ENCODE data around the gene WHRN. TPM values are rescaled to one million over a fixed set of nuclear protein-coding genes. Genes with fewer than 3 reads are reported as not detected.

Gene WHRN
- total and polyA plus RNA-seq, 9 of the 15 experiments (the other 6 are each of a cell fraction or from before 2014, with no cell fraction given) = 0.31 to 14.1 (median 3.0) TPM

DNA sequence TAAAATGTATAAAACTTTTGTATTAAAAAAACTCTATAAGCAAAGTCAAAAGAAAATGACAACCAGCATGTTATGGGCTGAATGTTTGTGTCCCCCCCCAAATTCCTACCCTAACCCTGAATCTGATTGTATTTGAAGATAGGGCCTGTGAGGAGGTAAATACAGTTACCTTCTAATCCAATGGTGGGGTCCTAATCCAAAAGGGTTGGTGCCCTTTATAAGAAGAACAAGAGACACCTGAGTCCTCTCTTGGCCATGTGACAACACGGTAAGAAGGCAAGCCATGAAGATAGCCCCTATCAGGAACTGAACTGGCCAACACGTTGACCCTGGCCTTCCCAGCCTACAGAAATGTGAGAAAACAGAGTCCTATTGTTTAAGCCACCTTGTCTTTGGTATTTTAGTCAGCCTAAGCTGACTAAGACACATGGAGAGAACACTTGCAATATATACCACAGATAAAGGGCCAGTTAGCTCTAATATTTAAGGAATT is 67.8 kb downstream of the WHRN start:
- ChIA-PET CTCF (ENCODE audit: low intra/inter-chr PET ratio) (no interaction called here), POLR2A (interaction anchor here (1.0 kb wide), 1 partner anchor 12 kb away, joined by 3 read pairs; no protein-coding TSS in a partner anchor)
- H3K9me1 ChIP-seq (ENCODE audit: control insufficient read depth, insufficient read depth, low read length) = peaks cover 4% of the 10 kb centered on the region
- peaks cover 0 to 6% of the 10 kb centered on the region in 2 experiments; a peak in 2 of 5 replicates for H3K4me1 ChIP-seq (replicated peaks in 1 of 2; ENCODE audit: control insufficient read depth in 2 of 2, insufficient read depth in 2 of 2, low read length in 2 of 2)
- in situ Hi-C loops (cut with MboI) (no loop called here), intact Hi-C loops (cut with micrococcal nuclease) (loop anchor here (5.0 kb wide), 1 partner anchor 50 kb away; no protein-coding TSS in a partner anchor)
- no peak overlapping the region for H3K27ac ChIP-seq (ENCODE audit: extremely low read depth, low read depth, low read length)
- 3% methylated on average over 2 of the region's 2 CpGs for WGBS (ENCODE audit: insufficient coverage, low coverage, missing lambda C conversion rate)
- no peaks in the 10 kb centered on the region for H3K79me2 ChIP-seq (ENCODE audit: control insufficient read depth, insufficient read depth, low read length)
- FAIRE-seq = no peak
- H3K4me2 ChIP-seq (ENCODE audit: insufficient read depth, low read length) = no peak overlapping the region
- no peak overlapping the region for H2AFZ ChIP-seq (ENCODE audit: low read depth, low read length)
- H3K4me3 ChIP-seq = no peak overlapping the region
- no peaks in the 10 kb centered on the region for H4K20me1 ChIP-seq (replicated peaks; ENCODE audit: control insufficient read depth, insufficient read depth, low read length)
- no peak overlapping the region for H3K9ac ChIP-seq (ENCODE audit: insufficient read depth in 1 of 2, low read depth in 2 of 2, low read length in 2 of 2)
- no peaks in the 10 kb centered on the region for H3K9me3 ChIP-seq (replicated peaks; ENCODE audit: control insufficient read depth, insufficient read depth, low read depth, low read length)
- no peaks in the 10 kb centered on the region for H3K27me3 ChIP-seq (ENCODE audit: control insufficient read depth in 2 of 2, insufficient read depth in 2 of 2, low read length in 2 of 2)
- peak in 2 of 4 experiments; percentile 25 to 41 for DNase-seq (ENCODE audit: extremely low read depth in 1 of 4, low spot score in 3 of 4)
- BruUV-seq (replicated peaks) = no TSS peak
- no peaks in the 10 kb centered on the region for H3K36me3 ChIP-seq (ENCODE audit: control insufficient read depth, insufficient read depth, low read length)
- ATAC-seq = peak; percentile 32; the same call in 1 of the 3 replicates
- TF ChIP-seq TAL1 (IDR thresholded peaks at IDR 0.05) (peak; percentile 53; the same call in 1 of the 2 replicates), CBFA2T2 (conservative IDR thresholded peaks at IDR 0.05) (peak; percentile 59), NONO (IDR thresholded peaks at IDR 0.05; ENCODE audit: low read depth in 2 of 2, low read length in 1 of 2) (no peak), ILK (tag; IDR thresholded peaks at IDR 0.05; ENCODE audit: borderline replicate concordance, low read depth) (no peak), NCOR1 (IDR thresholded peaks at IDR 0.05) (peak; percentile 26; the same call in 1 of the 2 replicates), SOX6 (IDR thresholded peaks at IDR 0.05) (peak; percentile 20; the same call in 1 of the 2 replicates), ZFP1 (CRISPR knock-in tag; IDR thresholded peaks at IDR 0.05) (no peak), TEAD4 (IDR thresholded peaks at IDR 0.05; ENCODE audit: low read length) (peak; percentile 61), TEAD4 (CRISPR knock-in tag; IDR thresholded peaks at IDR 0.05; ENCODE audit: borderline replicate concordance) (no peak), TRIM24 (IDR thresholded peaks at IDR 0.05) (no peak), CBX1 (IDR thresholded peaks at IDR 0.05; ENCODE audit: low read depth) (no peak), TCF3 (CRISPR knock-in tag; IDR thresholded peaks at IDR 0.05) (peak; percentile 59), FOXA3 (CRISPR knock-in tag; conservative IDR thresholded peaks at IDR 0.05 in 1 of 2, IDR thresholded peaks at IDR 0.05 in 1 of 2) (no peak), CBFA2T3 (IDR thresholded peaks at IDR 0.05) (peak; percentile 73)
- TF ChIP-seq, protein P1, sequence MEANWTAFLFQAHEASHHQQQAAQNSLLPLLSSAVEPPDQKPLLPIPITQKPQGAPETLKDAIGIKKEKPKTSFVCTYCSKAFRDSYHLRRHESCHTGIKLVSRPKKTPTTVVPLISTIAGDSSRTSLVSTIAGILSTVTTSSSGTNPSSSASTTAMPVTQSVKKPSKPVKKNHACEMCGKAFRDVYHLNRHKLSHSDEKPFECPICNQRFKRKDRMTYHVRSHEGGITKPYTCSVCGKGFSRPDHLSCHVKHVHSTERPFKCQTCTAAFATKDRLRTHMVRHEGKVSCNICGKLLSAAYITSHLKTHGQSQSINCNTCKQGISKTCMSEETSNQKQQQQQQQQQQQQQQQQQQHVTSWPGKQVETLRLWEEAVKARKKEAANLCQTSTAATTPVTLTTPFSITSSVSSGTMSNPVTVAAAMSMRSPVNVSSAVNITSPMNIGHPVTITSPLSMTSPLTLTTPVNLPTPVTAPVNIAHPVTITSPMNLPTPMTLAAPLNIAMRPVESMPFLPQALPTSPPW (CRISPR knock-in tag; IDR thresholded peaks at IDR 0.05) = no peak
- TF ChIP-seq, protein P2, sequence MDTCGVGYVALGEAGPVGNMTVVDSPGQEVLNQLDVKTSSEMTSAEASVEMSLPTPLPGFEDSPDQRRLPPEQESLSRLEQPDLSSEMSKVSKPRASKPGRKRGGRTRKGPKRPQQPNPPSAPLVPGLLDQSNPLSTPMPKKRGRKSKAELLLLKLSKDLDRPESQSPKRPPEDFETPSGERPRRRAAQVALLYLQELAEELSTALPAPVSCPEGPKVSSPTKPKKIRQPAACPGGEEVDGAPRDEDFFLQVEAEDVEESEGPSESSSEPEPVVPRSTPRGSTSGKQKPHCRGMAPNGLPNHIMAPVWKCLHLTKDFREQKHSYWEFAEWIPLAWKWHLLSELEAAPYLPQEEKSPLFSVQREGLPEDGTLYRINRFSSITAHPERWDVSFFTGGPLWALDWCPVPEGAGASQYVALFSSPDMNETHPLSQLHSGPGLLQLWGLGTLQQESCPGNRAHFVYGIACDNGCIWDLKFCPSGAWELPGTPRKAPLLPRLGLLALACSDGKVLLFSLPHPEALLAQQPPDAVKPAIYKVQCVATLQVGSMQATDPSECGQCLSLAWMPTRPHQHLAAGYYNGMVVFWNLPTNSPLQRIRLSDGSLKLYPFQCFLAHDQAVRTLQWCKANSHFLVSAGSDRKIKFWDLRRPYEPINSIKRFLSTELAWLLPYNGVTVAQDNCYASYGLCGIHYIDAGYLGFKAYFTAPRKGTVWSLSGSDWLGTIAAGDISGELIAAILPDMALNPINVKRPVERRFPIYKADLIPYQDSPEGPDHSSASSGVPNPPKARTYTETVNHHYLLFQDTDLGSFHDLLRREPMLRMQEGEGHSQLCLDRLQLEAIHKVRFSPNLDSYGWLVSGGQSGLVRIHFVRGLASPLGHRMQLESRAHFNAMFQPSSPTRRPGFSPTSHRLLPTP (IDR thresholded peaks at IDR 0.05; ENCODE audit: borderline replicate concordance, extremely low read depth, insufficient read length) = no peak

Data from K562 (cell line).